A549 (cell line): ENCODE measurements around the gene SCAMP2.

Source experiments
- EP300 ChIP-seq, 2 experiments: fragments of >200 bp; sonication (Bioruptor Twin); formaldehyde crosslinking; IDR thresholded peaks; 2 replicates in 1 of 2; 3 replicates in 1 of 2; pipeline ENCODE4 v1.6.1; 2016 to 2017
- ESRRA ChIP-seq: fragments of 150-350 bp; IDR thresholded peaks from 2 replicates; pipeline ENCODE4 v1.6.1; 2014; ENCODE audit warnings: mild to moderate bottlenecking, low read length, borderline replicate concordance
- POLR2A ChIP-seq: IDR thresholded peaks from 2 replicates; pipeline ENCODE4 v1.6.1; 2012; ENCODE audit warnings: mild to moderate bottlenecking, low read length
- RAD21 ChIP-seq, 2 experiments: fragments of >200 bp in 1 of 2; sonication (Bioruptor Twin) in 1 of 2; formaldehyde crosslinking in 1 of 2; IDR thresholded peaks in 1 of 2; conservative IDR thresholded peaks in 1 of 2; 2 replicates in 1 of 2; 3 replicates in 1 of 2; pipeline ENCODE4 v1.6.1; 2012 to 2018; ENCODE audit warnings: inconsistent platforms in 1 of 2
- RNF2 ChIP-seq: fragments of 200-600 bp; sonication (generic); IDR thresholded peaks from 2 replicates; pipeline ENCODE4 v1.6.1; 2016; ENCODE audit warnings: low read depth, mild to moderate bottlenecking, antibody characterized with exemption, moderate library complexity, borderline replicate concordance
- TF ChIP-seq, protein P1 (sequence below): fragments of >200 bp; sonication (Bioruptor Twin); formaldehyde crosslinking; IDR thresholded peaks from 3 replicates; pipeline ENCODE4 v1.5.1; 2016

GRCh38 chr15:74870436-74871215, 2.5 kb downstream of the SCAMP2 start:
- TF ChIP-seq RAD21 (conservative IDR thresholded peaks at IDR 0.05 in 1 of 2, IDR thresholded peaks at IDR 0.05 in 1 of 2) (no peak), EP300 (IDR thresholded peaks at IDR 0.05) (no peak), RNF2 (no peak), ESRRA (no peak), POLR2A (no peak)
- TF ChIP-seq, protein P1, sequence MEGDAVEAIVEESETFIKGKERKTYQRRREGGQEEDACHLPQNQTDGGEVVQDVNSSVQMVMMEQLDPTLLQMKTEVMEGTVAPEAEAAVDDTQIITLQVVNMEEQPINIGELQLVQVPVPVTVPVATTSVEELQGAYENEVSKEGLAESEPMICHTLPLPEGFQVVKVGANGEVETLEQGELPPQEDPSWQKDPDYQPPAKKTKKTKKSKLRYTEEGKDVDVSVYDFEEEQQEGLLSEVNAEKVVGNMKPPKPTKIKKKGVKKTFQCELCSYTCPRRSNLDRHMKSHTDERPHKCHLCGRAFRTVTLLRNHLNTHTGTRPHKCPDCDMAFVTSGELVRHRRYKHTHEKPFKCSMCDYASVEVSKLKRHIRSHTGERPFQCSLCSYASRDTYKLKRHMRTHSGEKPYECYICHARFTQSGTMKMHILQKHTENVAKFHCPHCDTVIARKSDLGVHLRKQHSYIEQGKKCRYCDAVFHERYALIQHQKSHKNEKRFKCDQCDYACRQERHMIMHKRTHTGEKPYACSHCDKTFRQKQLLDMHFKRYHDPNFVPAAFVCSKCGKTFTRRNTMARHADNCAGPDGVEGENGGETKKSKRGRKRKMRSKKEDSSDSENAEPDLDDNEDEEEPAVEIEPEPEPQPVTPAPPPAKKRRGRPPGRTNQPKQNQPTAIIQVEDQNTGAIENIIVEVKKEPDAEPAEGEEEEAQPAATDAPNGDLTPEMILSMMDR: no peak
